GM21526 (cell line): ENCODE data around the gene RSPH1.
"Not testable (repeated sequence)": the region's sequence is repeated elsewhere in the genome, so short reads cannot be mapped to it uniquely, and the experiment has no call there.

Experiments used
- ATAC-seq: cut with Tn5 transposase; IDR thresholded peaks from one replicate; pipeline ENCODE4 v1.9.1; 2021; ENCODE audit warnings: moderate library complexity; ENCODE audit not compliant: unreplicated experiment, low FRiP score

Gene RSPH1

DNA sequence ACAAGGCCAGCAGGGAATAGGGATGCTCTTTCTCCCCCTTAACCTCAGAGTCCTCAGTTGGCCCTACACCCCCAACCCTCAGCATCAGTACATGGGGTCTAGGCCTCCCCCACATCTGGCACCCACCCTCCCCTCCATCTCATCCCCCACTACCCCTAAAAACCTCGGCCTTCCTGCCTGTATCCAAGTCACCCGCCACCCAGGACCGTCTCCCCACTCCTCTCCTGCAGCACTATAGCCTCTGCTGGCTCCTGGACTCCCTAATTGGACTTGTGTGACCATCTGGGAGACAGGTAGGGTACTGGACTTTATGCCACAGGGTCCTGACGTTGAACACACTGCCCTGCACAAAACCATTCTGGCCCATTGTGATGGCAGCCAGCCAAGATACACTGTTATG, 6.0 kb downstream of the RSPH1 start:
- ATAC-seq: no peak

- no peak for ATAC-seq
Measured at GRCh38 chr21:42489006-42489563, 6.9 kb downstream of the RSPH1 start.

- no peak for ATAC-seq
Measured at GRCh38 chr21:42486531-42486930, 9.5 kb downstream of the RSPH1 start.

DNA sequence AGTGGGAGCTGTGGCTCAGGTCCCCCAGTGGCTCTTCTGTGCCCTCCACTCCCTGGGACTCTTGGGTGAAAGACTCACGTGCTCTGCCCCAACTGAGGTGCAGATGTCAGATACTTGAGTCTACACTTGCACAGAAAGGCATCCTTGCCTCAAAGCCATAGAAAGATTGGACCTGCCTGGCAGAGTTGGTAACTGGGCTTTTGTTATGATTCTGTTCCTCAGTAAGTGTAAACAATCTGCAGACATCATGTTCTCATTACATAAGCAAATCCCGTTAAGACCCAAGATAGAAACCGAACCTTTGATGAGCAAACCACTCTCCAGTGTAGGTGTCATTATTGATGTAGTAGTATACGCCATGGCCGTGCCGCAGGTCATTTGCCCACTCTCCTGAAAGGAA, 10.0 kb downstream of the RSPH1 start:
- no peak for ATAC-seq

DNA sequence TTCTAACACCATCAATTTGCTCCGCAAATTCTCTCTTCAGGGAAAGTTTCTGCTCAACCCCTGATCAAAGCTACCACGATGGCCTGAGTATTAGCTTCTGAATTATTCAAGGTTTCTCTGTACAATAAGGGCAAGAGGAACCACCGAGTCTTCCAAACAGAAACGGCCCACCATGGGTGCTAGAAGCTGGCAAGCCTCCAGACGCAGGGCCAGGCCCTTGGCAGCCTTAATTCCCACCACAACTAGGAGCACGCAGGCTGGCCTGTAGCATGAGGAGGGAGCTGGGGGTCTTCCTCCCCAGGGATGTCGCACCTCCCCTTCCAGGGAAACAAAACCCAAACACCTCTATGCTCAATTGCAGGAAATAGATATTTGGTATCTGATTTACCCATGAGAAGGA, 11.1 kb downstream of the RSPH1 start:
- no peak for ATAC-seq

GRCh38 chr21:42481169-42481568, 14.9 kb downstream of the RSPH1 start:
- ATAC-seq: no peak

- ATAC-seq: no peak
Measured at GRCh38 chr21:42480736-42481135, 15.3 kb downstream of the RSPH1 start.

DNA sequence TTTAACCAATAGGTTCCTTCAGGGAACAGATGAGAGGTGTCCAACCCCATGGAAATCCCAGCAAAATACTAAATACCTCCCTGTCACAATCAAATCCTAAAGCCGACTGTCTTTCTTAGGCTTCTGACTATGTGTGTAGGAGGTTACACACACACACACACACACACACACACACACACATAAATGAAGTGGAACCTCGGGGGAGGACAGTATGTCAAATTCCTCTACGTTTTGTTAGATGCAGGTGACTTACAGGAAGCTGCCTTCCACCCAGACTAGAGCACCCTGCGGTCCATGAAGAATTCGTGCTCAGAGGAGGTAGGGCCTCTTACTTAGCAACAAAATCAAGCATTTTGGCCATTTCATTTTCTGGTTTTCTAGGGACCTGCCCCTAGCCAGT, 16.4 kb downstream of the RSPH1 start:
- no peak for ATAC-seq

DNA sequence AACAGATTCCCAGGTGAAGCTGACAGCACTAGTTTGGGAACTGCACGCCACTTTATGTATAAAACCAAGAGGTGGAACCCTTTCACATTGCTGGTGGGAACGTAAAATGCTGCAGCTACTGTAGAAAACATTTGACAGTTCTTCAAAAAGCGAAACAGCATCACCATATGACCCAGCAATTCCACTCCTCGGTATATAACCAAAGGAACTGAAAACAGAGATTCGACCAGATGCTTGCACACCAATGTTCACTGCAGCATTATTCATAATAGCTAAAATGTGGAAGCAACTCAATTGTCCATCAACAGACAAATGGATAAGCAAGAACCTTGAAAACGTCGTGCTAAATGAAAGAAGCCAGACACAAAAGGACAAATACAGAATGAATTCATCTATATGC, 17.5 kb downstream of the RSPH1 start:
- ATAC-seq: no peak

- ATAC-seq: no peak
Measured at GRCh38 chr21:42476388-42477331, 19.4 kb downstream of the RSPH1 start.

- no peak for ATAC-seq
Measured at GRCh38 chr21:42475526-42476387, 20.3 kb downstream of the RSPH1 start.

DNA sequence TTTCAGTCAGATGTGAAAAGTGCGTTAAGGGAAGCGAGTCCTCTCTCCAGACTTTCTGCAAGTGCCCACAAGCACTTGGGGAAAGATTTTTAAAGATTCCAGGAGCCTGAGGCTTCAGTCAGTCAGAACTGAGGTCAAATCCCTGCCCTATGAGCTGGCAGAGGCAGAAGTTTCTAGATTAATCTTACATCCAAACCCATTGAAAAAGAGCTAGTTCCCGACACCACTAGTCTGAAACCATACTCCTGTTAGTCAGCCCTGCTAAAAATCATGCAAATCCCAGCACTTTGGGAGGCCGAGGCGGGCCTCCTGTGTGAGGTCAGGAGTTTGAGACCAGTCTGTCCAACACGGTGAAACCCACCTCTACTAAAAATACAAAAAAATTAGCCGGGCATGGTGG, 21.0 kb downstream of the RSPH1 start:
- ATAC-seq: no peak

- peak; percentile 46 for ATAC-seq
Measured at GRCh38 chr21:42474043-42474831, 21.8 kb downstream of the RSPH1 start.

DNA sequence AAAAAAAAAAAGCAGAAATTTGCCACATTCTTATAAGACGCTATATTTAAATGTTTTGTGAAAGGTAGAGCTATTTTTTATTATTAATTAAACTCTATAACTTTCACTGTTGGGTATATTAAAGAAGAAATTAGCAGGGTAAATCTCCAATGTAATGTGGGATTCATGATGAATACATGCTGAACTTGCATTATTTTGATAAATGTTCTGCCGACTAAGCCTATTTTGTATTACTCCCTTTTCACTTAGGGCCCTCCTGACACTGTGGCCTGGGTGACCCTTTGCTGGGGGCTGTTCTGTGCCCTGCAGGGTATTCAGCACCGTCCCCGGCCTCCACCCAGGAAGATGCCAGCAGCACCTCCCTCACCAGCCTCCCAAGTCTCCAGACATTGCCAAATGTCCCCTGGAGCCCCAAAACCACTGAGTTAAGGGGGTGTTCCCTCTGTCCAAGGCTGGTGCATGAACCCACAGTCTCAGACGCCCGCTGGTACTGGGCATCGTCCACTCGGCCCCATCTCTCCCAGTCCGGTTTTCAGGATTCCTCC, 22.5 kb downstream of the RSPH1 start:
- ATAC-seq: no peak

DNA sequence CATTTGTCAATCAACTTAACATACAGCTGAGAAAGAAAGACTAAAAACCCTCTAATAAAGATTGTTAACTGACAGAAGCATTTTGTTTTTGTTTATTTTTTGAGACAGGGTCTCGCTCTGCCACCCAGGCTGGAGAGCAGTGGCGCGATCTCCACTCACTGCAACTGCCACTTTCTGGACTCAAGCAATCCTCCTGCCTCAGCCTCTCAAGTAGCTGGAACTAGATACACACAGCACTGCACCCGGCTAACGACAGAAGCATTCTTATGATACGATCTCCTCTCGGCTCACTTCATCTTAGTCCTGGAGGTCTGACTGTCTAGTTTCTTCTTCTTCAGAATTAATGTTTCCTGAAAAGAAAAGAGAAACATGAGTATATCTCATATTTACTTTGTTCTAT, 23.5 kb downstream of the RSPH1 start:
- no peak for ATAC-seq

DNA sequence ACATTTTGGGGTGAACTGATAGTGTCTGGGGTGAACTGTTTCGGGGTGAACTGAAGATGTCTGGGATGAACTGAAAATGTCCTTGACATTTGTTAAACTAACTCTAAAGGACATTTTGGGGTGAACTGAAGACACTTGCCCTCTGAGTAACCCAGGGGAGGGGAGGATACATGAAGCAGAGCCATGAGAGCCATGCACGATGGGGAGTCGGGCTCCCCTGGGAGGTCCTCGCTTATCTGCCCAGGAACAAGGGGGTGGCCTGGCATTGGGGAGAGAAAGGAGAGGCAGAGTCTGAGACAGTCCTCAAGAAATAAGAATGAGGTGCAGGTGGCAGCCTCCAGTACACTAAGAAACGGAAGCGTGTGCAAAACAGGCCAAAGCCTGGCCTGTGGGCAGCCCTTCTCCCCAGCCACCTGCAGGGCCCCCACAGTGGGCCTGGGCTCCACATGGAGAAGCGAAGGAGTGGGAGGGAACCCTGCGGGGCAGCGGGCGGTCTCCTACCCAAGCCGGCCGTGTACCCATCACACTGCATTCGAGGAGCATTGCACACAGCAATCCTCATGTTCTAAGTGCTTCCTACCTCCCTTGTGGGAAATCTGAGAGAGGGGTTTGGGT, 24.2 kb downstream of the RSPH1 start:
- no peak for ATAC-seq

- no peak for ATAC-seq
Measured at GRCh38 chr21:42471206-42471605, 24.8 kb downstream of the RSPH1 start.

DNA sequence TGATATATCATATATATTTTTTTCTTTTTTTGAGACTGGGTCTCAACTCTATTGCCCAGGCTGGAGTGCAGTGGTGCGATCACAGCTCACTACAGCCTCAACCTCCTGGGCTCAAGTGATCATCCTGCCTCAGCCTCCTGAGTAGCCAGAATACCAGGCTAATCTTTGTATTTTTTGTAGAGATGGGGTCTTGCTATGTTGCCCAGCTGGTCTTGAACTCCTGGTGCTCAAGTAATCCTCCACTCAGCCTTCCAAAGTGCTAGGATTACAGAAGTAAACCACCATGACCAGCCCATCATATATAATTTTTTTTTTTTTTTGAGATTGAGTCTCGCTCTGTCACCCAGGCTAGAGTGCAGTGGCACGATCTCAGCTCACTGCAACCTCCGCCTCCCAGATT, 26.3 kb downstream of the RSPH1 start:
- not testable (repeated sequence) for ATAC-seq

DNA sequence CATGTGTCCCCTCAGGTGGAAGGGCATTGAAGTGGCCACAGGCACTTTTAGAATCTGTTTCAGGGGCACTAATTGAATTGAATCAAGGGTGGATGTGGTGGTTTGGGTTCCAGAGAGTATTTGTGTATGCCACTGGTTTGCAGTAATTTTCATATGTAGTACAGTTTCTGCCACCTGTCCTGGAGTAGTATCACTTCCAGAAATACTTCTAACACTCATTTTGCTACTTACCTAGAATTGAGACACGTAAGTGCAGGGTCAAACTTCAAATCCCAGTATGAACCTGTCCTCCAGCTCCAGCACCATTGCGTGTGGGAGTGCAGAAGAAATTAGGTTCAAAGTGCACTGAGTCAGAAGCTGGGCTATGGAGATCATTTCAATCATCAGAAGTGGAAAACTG, 26.8 kb downstream of the RSPH1 start:
- ATAC-seq: no peak
